ENCODE data around the gene PRICKLE4. TPM values are rescaled to one million over a fixed set of nuclear protein-coding genes. Genes with fewer than 3 reads are reported as not detected.
A peak's percentile ranks its signal among the peaks of the same experiment; 100 is the strongest.

PRICKLE4 gene
- polyA plus RNA-seq, 1 experiment: not detected

DNA sequence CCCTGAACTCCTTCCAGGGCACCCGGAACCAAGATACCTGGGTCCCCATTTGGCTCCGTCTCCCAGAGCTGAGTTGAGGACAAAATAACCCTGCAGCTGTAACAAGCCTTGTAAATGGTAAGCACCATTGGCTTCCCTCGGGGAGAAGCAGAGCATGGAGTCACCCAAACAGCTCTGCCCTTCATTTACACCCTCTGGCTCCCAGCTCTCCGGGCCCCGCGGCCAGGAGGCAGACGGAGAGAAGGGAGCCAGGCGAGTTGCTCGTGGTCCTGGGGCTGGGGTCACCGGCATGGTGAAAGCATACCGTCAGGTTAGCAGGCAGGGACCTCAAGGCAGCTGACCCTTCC, 47.2 kb upstream of the PRICKLE4 start:
- H3K4me3 ChIP-seq (ENCODE audit: low read depth, low read length): peak overlapping the region; percentile 72

DNA sequence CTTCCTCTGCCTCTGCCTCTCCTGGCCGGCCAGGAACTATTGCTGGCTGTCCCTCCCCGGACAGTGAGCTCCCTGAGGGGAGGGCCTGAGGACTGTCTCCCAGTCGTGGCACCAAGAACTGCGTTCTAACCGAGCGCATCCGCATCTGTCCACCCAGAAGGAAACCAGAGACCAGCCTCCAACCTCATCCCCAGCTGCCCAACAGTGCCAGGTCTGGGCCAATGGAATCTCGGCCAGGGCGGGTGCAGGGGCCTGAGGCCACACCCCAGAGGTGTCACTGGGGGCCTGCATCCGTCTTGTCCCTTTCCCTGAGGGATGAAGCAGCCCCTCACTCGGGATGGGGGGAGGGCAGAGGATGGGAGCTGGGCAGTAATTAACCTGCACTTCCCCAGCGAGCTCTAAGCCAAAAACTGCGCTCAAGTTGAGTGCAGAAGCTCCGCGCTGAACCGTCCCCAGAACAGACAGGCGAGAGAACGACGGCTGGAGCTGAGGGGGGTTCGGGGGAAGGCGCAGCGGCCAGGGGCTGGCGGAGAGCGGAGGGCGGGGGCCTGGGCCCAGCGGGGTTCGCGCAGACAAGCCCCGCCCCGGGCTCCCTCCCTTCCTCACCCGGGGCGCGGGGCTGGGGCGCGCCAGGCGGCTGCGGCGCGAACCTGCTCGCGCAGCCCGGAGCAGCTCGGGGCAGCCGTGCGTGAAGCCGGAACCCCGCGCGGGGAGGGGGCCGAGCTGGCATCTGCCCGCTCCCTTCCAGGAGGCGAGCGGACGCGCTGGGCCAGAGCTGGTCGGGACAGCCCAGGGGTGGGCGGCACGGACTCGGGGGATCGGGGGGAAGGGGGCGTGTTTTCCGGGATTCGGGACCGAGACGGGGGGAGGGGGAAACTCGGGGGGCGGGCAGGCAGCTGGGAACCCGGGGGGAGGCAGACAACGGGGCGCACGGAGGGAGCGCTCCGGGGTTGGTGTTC, 46.6 kb upstream of the PRICKLE4 start:
- TF ChIP-seq, protein P1, sequence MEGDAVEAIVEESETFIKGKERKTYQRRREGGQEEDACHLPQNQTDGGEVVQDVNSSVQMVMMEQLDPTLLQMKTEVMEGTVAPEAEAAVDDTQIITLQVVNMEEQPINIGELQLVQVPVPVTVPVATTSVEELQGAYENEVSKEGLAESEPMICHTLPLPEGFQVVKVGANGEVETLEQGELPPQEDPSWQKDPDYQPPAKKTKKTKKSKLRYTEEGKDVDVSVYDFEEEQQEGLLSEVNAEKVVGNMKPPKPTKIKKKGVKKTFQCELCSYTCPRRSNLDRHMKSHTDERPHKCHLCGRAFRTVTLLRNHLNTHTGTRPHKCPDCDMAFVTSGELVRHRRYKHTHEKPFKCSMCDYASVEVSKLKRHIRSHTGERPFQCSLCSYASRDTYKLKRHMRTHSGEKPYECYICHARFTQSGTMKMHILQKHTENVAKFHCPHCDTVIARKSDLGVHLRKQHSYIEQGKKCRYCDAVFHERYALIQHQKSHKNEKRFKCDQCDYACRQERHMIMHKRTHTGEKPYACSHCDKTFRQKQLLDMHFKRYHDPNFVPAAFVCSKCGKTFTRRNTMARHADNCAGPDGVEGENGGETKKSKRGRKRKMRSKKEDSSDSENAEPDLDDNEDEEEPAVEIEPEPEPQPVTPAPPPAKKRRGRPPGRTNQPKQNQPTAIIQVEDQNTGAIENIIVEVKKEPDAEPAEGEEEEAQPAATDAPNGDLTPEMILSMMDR (IDR thresholded peaks at IDR 0.05; ENCODE audit: low read depth, low read length): no peak
- ChIA-PET POLR2A (interaction anchor here (0.6 to 2.1 kb wide), 11 partner anchors 11 to 644 kb away, joined by 3 to 21 read pairs (median 4); partner anchors contain the start of gene TOMM6), CTCF (interaction anchor here (0.6 to 2.6 kb wide), 15 partner anchors 14 to 366 kb away, joined by 3 to 19 read pairs (median 5); partner anchors contain the start of genes BYSL, MED20 and PGC)
- Histone ChIP-seq H3K9me3 (ENCODE audit: control insufficient read depth, insufficient read depth, low read length) (no peaks in the 10 kb centered on the region; the same call in 1 of the 2 replicates), H3K27ac (ENCODE audit: low read depth, low read length) (peak overlapping the region; percentile 77), H3K27me3 (ENCODE audit: control insufficient read depth, insufficient read depth, low read length) (no peaks in the 10 kb centered on the region), H3K4me3 (ENCODE audit: low read depth, low read length) (peak overlapping the region; percentile 72)
- peak; percentile 33 for DNase-seq (ENCODE audit: low read depth, low spot score)

More for the DNA sequence above, 47.2 kb upstream of the PRICKLE4 start:
- Histone ChIP-seq H3K27ac (ENCODE audit: low read depth, low read length) (peak overlapping the region; percentile 77), H3K27me3 (ENCODE audit: control insufficient read depth, insufficient read depth, low read length) (no peaks in the 10 kb centered on the region), H3K9me3 (ENCODE audit: control insufficient read depth, insufficient read depth, low read length) (no peaks in the 10 kb centered on the region; the same call in 1 of the 2 replicates)
- DNase-seq (ENCODE audit: low read depth, low spot score): no peak
- ChIA-PET POLR2A (interaction anchor here (0.6 to 2.1 kb wide), 6 partner anchors 10 to 643 kb away, joined by 3 to 21 read pairs (median 8); partner anchors contain the start of gene TOMM6), CTCF (interaction anchor here (0.6 to 2.4 kb wide), 8 partner anchors 16 to 365 kb away, joined by 3 to 10 read pairs (median 6); partner anchors contain the start of genes BYSL and MED20)
- TF ChIP-seq, protein P1 (IDR thresholded peaks at IDR 0.05; ENCODE audit: low read depth, low read length): no peak

DNA sequence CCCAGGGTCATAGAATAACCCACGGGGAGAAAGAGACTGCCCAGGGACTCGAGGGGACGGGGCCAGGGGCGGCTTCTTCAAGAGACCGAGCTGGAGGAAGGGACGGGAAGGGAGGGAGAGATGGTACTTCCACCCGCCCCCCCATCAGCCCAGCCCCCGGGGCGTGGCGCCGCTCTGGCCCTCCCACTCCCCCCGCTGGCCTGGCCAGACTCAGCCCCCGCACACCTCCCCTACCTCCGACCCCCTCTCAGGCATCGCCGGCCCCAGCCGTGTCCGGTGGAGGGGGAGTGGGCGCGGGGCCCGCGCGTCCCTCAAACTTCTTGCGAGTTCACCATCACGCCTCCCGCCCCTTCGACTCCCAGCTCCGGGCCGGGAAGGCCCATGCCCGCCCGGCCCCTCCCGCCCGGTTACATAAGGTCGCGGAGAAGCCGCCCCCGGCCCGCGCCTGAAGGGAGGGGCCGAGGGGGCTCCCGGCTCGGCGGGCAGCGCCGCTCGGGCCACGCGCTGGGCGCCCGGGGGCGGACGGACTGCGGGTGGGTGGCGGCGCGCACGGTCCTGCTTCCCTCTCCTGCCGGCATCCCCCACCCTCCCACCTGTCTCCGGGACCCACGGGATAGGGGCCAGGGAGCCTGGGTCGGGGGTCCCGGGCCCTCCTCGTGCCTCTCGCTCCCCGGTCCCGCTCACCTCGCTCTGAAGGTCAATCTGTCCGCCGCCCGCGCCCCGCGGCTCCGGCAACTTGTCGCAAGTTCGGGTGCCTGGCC, 45.7 kb upstream of the PRICKLE4 start:
- CTCF ChIA-PET: interaction anchor here (0.7 to 2.6 kb wide), 13 partner anchors 14 to 363 kb away, joined by 3 to 19 read pairs (median 5); partner anchors contain the start of genes BYSL, MED20 and PGC
- no peak overlapping the region for H3K27ac ChIP-seq (ENCODE audit: low read depth, low read length)
- DNase-seq (ENCODE audit: low read depth, low spot score): peak; percentile 33
- TF ChIP-seq, protein P1 (IDR thresholded peaks at IDR 0.05; ENCODE audit: low read depth, low read length): no peak
- H3K27me3 ChIP-seq (ENCODE audit: control insufficient read depth, insufficient read depth, low read length): no peaks in the 10 kb centered on the region
- H3K4me3 ChIP-seq (ENCODE audit: low read depth, low read length): peak overlapping the region; percentile 72
- H3K9me3 ChIP-seq (ENCODE audit: control insufficient read depth, insufficient read depth, low read length): no peaks in the 10 kb centered on the region; the same call in 1 of the 2 replicates
- POLR2A ChIA-PET: interaction anchor here (0.6 to 2.1 kb wide), 7 partner anchors 12 to 130 kb away, joined by 3 to 21 read pairs (median 5); no protein-coding TSS in a partner anchor

DNA sequence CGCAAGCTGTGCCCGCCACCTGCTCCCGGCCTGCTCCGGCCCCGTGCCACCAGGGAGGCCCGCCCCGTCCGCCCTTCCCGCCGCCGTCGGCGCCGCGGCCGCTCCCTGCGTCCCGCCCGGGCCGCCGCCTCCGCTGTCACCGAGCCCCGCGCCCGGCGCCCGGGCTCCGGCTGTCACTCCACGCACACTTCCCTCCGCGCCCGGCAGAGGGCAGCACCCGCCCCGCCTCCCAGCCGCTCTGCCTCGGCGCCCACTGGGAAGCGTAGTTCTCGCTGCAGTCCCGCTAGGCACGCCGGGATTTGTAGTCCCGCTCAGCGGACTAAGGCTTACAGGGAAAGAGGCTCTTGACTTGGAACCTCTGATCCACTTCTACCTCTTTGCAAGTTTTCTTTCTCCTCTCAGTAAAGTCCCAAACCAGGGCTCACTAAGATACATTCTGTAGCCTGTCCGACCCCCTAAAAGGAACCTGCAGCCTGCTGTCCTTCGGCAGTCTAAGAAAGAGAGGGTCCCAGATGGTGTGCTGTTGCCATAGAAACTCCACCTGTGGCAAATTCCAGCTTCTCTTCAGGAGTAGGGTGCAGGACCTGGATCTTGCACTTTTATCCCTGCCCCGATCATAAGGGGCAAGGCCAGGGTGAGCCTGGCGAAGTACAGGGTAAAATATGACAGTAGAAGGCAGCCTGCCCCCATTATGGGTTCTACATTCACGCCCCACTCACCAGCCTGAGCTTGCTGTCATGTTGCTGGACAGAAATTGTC, 45.0 kb upstream of the PRICKLE4 start, which contains the start of gene TFEB:
Gene TFEB, minus strand, starts transcription at position 182 of the 759 bp plus-strand sequence. CDS start 44,395 bp downstream, outside the sequence.
- POLR2A ChIA-PET: no interaction called here
- CTCF ChIA-PET: interaction anchor here (0.7 to 2.6 kb wide), 9 partner anchors 13 to 367 kb away, joined by 3 to 19 read pairs (median 5); partner anchors contain the start of gene PGC
- TF ChIP-seq, protein P1 (IDR thresholded peaks at IDR 0.05; ENCODE audit: low read depth, low read length): peak; percentile 72
- H3K27me3 ChIP-seq (ENCODE audit: control insufficient read depth, insufficient read depth, low read length): peaks cover 3% of the 10 kb centered on the region
- no peaks in the 10 kb centered on the region; the same call in 1 of the 2 replicates for H3K9me3 ChIP-seq (ENCODE audit: control insufficient read depth, insufficient read depth, low read length)
- H3K27ac ChIP-seq (ENCODE audit: low read depth, low read length): no peak within 1 kb of the TSS
- peak; percentile 70 for DNase-seq (ENCODE audit: low read depth, low spot score)
- H3K4me3 ChIP-seq (ENCODE audit: low read depth, low read length): peak within 1 kb of the TSS; percentile 72
